ENCODE data around the gene AEBP1.

- no peak for TF ChIP-seq CTCF (IDR thresholded peaks at IDR 0.05)
- TF ChIP-seq POLR2A (IDR thresholded peaks at IDR 0.05): no peak
Observed at GRCh38 chr7:44060948-44061644, 43.0 kb upstream of the AEBP1 start.

Data from testis (tissue), 2 donors.